ENCODE data around the gene LOXL1.

DNA sequence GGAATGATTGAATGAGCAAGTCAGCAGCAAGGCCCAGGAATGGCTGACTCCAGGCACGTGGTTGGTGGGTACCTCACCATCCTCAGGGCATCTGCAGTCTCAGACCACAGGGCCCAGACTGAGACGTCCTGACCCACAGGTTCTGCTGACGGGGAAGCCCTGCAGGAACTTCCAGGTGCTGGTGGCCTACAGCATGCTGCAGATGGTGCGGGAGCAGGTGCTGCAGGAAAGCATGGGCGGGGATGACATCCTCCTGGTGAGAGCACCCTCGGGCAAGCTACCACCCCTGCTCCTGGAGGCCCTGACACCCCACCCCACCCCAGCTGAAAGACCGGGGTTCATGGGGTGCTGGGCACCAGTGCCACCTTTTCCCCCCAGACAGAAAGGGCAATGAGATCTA lies 38.8 kb upstream of the LOXL1 start:
- no peak for TF ChIP-seq ZNF8 (CRISPR knock-in tag; IDR thresholded peaks at IDR 0.05)
- TF ChIP-seq, protein P1, sequence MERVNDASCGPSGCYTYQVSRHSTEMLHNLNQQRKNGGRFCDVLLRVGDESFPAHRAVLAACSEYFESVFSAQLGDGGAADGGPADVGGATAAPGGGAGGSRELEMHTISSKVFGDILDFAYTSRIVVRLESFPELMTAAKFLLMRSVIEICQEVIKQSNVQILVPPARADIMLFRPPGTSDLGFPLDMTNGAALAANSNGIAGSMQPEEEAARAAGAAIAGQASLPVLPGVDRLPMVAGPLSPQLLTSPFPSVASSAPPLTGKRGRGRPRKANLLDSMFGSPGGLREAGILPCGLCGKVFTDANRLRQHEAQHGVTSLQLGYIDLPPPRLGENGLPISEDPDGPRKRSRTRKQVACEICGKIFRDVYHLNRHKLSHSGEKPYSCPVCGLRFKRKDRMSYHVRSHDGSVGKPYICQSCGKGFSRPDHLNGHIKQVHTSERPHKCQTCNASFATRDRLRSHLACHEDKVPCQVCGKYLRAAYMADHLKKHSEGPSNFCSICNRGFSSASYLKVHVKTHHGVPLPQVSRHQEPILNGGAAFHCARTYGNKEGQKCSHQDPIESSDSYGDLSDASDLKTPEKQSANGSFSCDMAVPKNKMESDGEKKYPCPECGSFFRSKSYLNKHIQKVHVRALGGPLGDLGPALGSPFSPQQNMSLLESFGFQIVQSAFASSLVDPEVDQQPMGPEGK (CRISPR knock-in tag; IDR thresholded peaks at IDR 0.05; ENCODE audit: borderline replicate concordance) = no peak
